Prostate gland (tissue), 2 donors: ENCODE results near the gene ITLN1.

ENCODE experiments used
- POLR2A ChIP-seq: fragments of 450-650 bp; IDR thresholded peaks from one replicate; pipeline ENCODE4 v1.6.1; 2016; ENCODE audit warnings: antibody characterized with exemption, mild to moderate bottlenecking
- POLR2AphosphoS5 ChIP-seq: sonication (generic); formaldehyde crosslinking; IDR thresholded peaks from one replicate; pipeline ENCODE4 v1.6.1; 2017; ENCODE audit warnings: antibody characterized with exemption
- TF ChIP-seq, protein P1 (sequence below), 4 experiments: fragments of 200-600 bp in 2 of 4; fragments of 450-650 bp in 2 of 4; sonication (generic) in 2 of 4; IDR thresholded peaks; 1 replicate in 3 of 4; 2 replicates in 1 of 4; pipeline ENCODE4 v1.5.1; 2016 to 2019; ENCODE audit warnings: antibody characterized with exemption in 4 of 4, mild to moderate bottlenecking in 2 of 4, moderate library complexity in 2 of 4

DNA sequence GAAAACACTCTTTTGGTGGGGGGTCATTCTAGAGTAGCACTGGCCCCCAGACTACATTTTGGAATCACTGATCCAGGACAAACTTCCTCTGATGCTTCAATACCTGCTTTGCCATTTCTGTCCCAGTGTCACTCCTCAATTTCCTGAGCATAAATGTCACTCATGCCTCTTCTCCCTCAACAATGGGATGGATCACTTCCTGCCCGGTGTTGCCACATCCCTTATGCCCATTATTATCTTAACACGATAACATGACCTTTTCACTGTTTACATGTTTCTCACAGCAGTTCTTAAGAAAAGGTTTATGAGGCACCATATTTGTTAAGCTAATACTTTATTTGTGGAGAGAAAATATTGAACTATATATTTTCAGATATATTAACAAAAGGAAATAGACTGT lies 3.9 kb upstream of the ITLN1 start:
- TF ChIP-seq POLR2AphosphoS5, result peak; percentile 66
- TF ChIP-seq, protein P1, sequence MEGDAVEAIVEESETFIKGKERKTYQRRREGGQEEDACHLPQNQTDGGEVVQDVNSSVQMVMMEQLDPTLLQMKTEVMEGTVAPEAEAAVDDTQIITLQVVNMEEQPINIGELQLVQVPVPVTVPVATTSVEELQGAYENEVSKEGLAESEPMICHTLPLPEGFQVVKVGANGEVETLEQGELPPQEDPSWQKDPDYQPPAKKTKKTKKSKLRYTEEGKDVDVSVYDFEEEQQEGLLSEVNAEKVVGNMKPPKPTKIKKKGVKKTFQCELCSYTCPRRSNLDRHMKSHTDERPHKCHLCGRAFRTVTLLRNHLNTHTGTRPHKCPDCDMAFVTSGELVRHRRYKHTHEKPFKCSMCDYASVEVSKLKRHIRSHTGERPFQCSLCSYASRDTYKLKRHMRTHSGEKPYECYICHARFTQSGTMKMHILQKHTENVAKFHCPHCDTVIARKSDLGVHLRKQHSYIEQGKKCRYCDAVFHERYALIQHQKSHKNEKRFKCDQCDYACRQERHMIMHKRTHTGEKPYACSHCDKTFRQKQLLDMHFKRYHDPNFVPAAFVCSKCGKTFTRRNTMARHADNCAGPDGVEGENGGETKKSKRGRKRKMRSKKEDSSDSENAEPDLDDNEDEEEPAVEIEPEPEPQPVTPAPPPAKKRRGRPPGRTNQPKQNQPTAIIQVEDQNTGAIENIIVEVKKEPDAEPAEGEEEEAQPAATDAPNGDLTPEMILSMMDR (IDR thresholded peaks at IDR 0.05), result no peak
- no peak for TF ChIP-seq POLR2A
